T-cell (primary cell): Measurements from ENCODE around the gene SPATS2L. TPM values are rescaled to one million over a fixed set of nuclear protein-coding genes. Genes with fewer than 3 reads are reported as not detected.

Experiments used
- ATAC-seq, 4 experiments: fragments of 200-7000 bp in 3 of 4; fragments of 150-1000 bp in 1 of 4; cut with Tn5 transposase; replicated peaks in 1 of 4; 1 replicate in 3 of 4; 2 replicates in 1 of 4; pipeline ENCODE4 v1.10.0; 2021; ENCODE audit warnings: moderate library complexity in 3 of 4, mild to moderate bottlenecking in 2 of 4, moderate number of reproducible peaks in 1 of 4
- CTCF ChIA-PET, 2 donors: fragments of 300-600 bp; sonication (Branson Sonifier 250); formaldehyde crosslinking; loops; one replicate each; lab custom pipeline; 2022; ENCODE audit warnings: antibody characterized with exemption in 2 of 2; lab: Charles Lee
- POLR2A ChIA-PET, 2 donors: fragments of 300-600 bp; sonication (Branson Sonifier 250); formaldehyde crosslinking; loops; one replicate each; lab custom pipeline; 2022; ENCODE audit warnings: antibody characterized with exemption in 2 of 2; lab: Charles Lee
- DNase-seq, 35 experiments: peaks; one replicate each; pipeline versions ENCODE4 v3.0.0 to v3.0.0-alpha.2; 2013 to 2023
- H3K27ac ChIP-seq: one replicate; pipeline ENCODE4 v1.5.1; 2013; ENCODE audit warnings: low read length
- H3K27me3 ChIP-seq, 2 experiments: replicated peaks in 1 of 2; 1 replicate in 1 of 2; 2 replicates in 1 of 2; pipeline versions ENCODE4 v1.6.1 to v1.7.0; 2013; ENCODE audit warnings: low read length in 1 of 2, mixed read lengths in 1 of 2; ENCODE audit not compliant: control insufficient read depth in 2 of 2, insufficient read depth in 2 of 2; ENCODE audit errors: extremely low read depth in 1 of 2
- H3K36me3 ChIP-seq, 2 donors: 1 replicate in 1 of 2; 2 replicates in 1 of 2; pipeline versions ENCODE4 v1.6.1 to v1.7.0; 2013; ENCODE audit warnings: low read length in 1 of 2; ENCODE audit not compliant: control insufficient read depth in 2 of 2, insufficient read depth in 1 of 2; ENCODE audit errors: extremely low read depth in 1 of 2
- H3K4me1 ChIP-seq, 2 experiments: 1 replicate in 1 of 2; 2 replicates in 1 of 2; pipeline versions ENCODE4 v1.6.1 to v1.7.0; 2013; ENCODE audit warnings: low read length in 2 of 2, mixed read lengths in 1 of 2; ENCODE audit not compliant: insufficient read depth in 2 of 2, control insufficient read depth in 1 of 2; ENCODE audit errors: extremely low read depth in 1 of 2
- H3K4me3 ChIP-seq, 2 donors: 1 replicate in 1 of 2; 2 replicates in 1 of 2; pipeline versions ENCODE4 v1.5.1 to v1.7.0; 2013; ENCODE audit warnings: mild to moderate bottlenecking in 2 of 2, low read length in 1 of 2, moderate library complexity in 1 of 2; ENCODE audit not compliant: control insufficient read depth in 1 of 2; ENCODE audit errors: extremely low read depth in 1 of 2
- H3K9me3 ChIP-seq: 2 replicates; pipeline ENCODE4 v1.7.0; 2013
- H3K27ac Mint-ChIP-seq, 2 donors: one replicate each; pipeline ENCODE4 v1.8.0; 2020 to 2021; ENCODE audit warnings: mild to moderate bottlenecking in 2 of 2, mixed read lengths in 2 of 2
- H3K27me3 Mint-ChIP-seq, 2 donors: one replicate each; pipeline ENCODE4 v1.8.0; 2021 to 2022; ENCODE audit warnings: mixed read lengths in 2 of 2
- H3K36me3 Mint-ChIP-seq: one replicate; pipeline ENCODE4 v1.8.0; 2021; ENCODE audit warnings: mixed read lengths
- H3K4me1 Mint-ChIP-seq, 3 donors: one replicate each; pipeline ENCODE4 v1.8.0; 2020 to 2022; ENCODE audit warnings: mixed read lengths in 3 of 3, mild to moderate bottlenecking in 1 of 3
- H3K4me3 Mint-ChIP-seq, 3 donors: one replicate each; pipeline ENCODE4 v1.8.0; 2020 to 2022; ENCODE audit warnings: mild to moderate bottlenecking in 3 of 3, mixed read lengths in 3 of 3, moderate library complexity in 3 of 3
- H3K9me3 Mint-ChIP-seq, 3 donors: one replicate each; pipeline ENCODE4 v1.8.0; 2020 to 2022; ENCODE audit warnings: mixed read lengths in 3 of 3
- WGBS: methylation state at CpG from one replicate; pipeline ENCODE4 v1.1.5; 2013; ENCODE audit warnings: missing lambda C conversion rate; ENCODE audit not compliant: insufficient coverage; 5-methylcytosine and 5-hydroxymethylcytosine counted together
- total RNA-seq, 35 experiments: library from RNA in 6 of 35; stranded (reverse) in 6 of 35; fragments of 120-200 nt in 1 of 35; gene quantifications; one replicate each; pipeline versions ENCODE4 v1.2.1 to v1.2.4 and lab custom pipeline; 2013 to 2026

The SPATS2L gene
- total RNA-seq, 5 donors from 2014 or later (not counting 1 experiment from before 2014, with no cell fraction given), result 5.4 to 9.3 (median 5.9) TPM

- CTCF ChIA-PET, result no interaction called here
- Histone ChIP-seq H3K27ac (no peak overlapping the region), H3K9me3 (no peaks in the 10 kb centered on the region), H3K4me1 (no peaks in the 10 kb centered on the region), H3K4me3 (no peak overlapping the region), H3K27me3 (no peaks in the 10 kb centered on the region), H3K36me3 (no peaks in the 10 kb centered on the region)
- ATAC-seq (no peak), DNase-seq (no peak)
- Mint-ChIP-seq H3K4me3 (no peak overlapping the region), H3K4me1 (no peaks in the 10 kb centered on the region), H3K36me3 (no peaks in the 10 kb centered on the region), H3K27me3 (no peaks in the 10 kb centered on the region), H3K9me3 (no peaks in the 10 kb centered on the region), H3K27ac (no peak overlapping the region)
- POLR2A ChIA-PET, result interaction anchor here in 1 of 2 donors (0.6 kb wide), 1 partner anchor 43 kb away, joined by 3 read pairs; no protein-coding TSS in a partner anchor
- 95% methylated on average over 7 of the region's 9 CpGs for WGBS
Measured at GRCh38 chr2:200348897-200349563, 42.5 kb downstream of the SPATS2L start.

GRCh38 chr2:200349868-200350267 is 43.4 kb downstream of the SPATS2L start:
- Mint-ChIP-seq H3K9me3 (no peaks in the 10 kb centered on the region), H3K36me3 (no peaks in the 10 kb centered on the region), H3K27me3 (no peaks in the 10 kb centered on the region), H3K4me3 (no peak overlapping the region), H3K27ac (no peak overlapping the region), H3K4me1 (no peaks in the 10 kb centered on the region)
- H3K4me1 ChIP-seq, result no peaks in the 10 kb centered on the region
- DNase-seq (no peak), ATAC-seq (no peak)
- POLR2A ChIA-PET, result interaction anchor here in 1 of 2 donors (0.6 kb wide), 1 partner anchor 277 kb away, joined by 3 read pairs; no protein-coding TSS in a partner anchor
- no peaks in the 10 kb centered on the region for H3K9me3 ChIP-seq
- 82% methylated on average over 2 of the region's 3 CpGs for WGBS
- no peak overlapping the region for H3K4me3 ChIP-seq
- CTCF ChIA-PET, result no interaction called here
- H3K36me3 ChIP-seq, result no peaks in the 10 kb centered on the region
- H3K27me3 ChIP-seq, result no peaks in the 10 kb centered on the region
- no peak overlapping the region for H3K27ac ChIP-seq

GRCh38 chr2:200350850-200351285 is 44.4 kb downstream of the SPATS2L start:
- CTCF ChIA-PET, result no interaction called here
- no peak overlapping the region for H3K4me3 Mint-ChIP-seq
- WGBS, result no CpG with 5 or more reads among the region's 1 CpG
- Histone ChIP-seq H3K4me3 (no peak overlapping the region), H3K4me1 (no peaks in the 10 kb centered on the region), H3K9me3 (no peaks in the 10 kb centered on the region), H3K27me3 (no peaks in the 10 kb centered on the region), H3K36me3 (no peaks in the 10 kb centered on the region), H3K27ac (no peak overlapping the region)
- no peaks in the 10 kb centered on the region for H3K4me1 Mint-ChIP-seq
- POLR2A ChIA-PET, result no interaction called here
- H3K27ac Mint-ChIP-seq, result no peak overlapping the region
- no peaks in the 10 kb centered on the region for H3K36me3 Mint-ChIP-seq
- H3K9me3 Mint-ChIP-seq, result no peaks in the 10 kb centered on the region
- ATAC-seq, result no peak
- DNase-seq, result no peak
- H3K27me3 Mint-ChIP-seq, result no peaks in the 10 kb centered on the region

GRCh38 chr2:200351815-200352214 is 45.3 kb downstream of the SPATS2L start:
- no peaks in the 10 kb centered on the region for H3K36me3 Mint-ChIP-seq
- POLR2A ChIA-PET, result no interaction called here

GRCh38 chr2:200352636-200353035 is 46.1 kb downstream of the SPATS2L start:
- Histone ChIP-seq H3K4me1 (no peaks in the 10 kb centered on the region), H3K9me3 (no peaks in the 10 kb centered on the region), H3K27me3 (no peaks in the 10 kb centered on the region), H3K27ac (no peak overlapping the region), H3K4me3 (no peak overlapping the region), H3K36me3 (no peaks in the 10 kb centered on the region)
- H3K9me3 Mint-ChIP-seq, result no peaks in the 10 kb centered on the region
- H3K4me3 Mint-ChIP-seq, result no peak overlapping the region
- DNase-seq, result no peak
- H3K27ac Mint-ChIP-seq, result no peak overlapping the region
- no peaks in the 10 kb centered on the region for H3K27me3 Mint-ChIP-seq
- ChIA-PET POLR2A (interaction anchor here in 1 of 2 donors (0.6 kb wide), 1 partner anchor 32 kb away, joined by 3 read pairs; no protein-coding TSS in a partner anchor), CTCF (interaction anchor here in 1 of 2 donors (1.5 kb wide), 1 partner anchor 11 kb away, joined by 6 read pairs; no protein-coding TSS in a partner anchor)
- no peaks in the 10 kb centered on the region for H3K36me3 Mint-ChIP-seq
- ATAC-seq, result no peak
- no CpG with 5 or more reads among the region's 1 CpG for WGBS
- no peaks in the 10 kb centered on the region for H3K4me1 Mint-ChIP-seq

More at GRCh38 chr2:200351815-200352214, 45.3 kb downstream of the SPATS2L start:
- DNase-seq (no peak), ATAC-seq (no peak)
- H3K27me3 Mint-ChIP-seq, result no peaks in the 10 kb centered on the region
- Histone ChIP-seq H3K36me3 (no peaks in the 10 kb centered on the region), H3K4me3 (no peak overlapping the region), H3K9me3 (no peaks in the 10 kb centered on the region), H3K27ac (no peak overlapping the region), H3K27me3 (no peaks in the 10 kb centered on the region), H3K4me1 (no peaks in the 10 kb centered on the region)
- H3K4me1 Mint-ChIP-seq, result no peaks in the 10 kb centered on the region
- CTCF ChIA-PET, result no interaction called here
- H3K4me3 Mint-ChIP-seq, result no peak overlapping the region
- H3K27ac Mint-ChIP-seq, result no peak overlapping the region
- no peaks in the 10 kb centered on the region for H3K9me3 Mint-ChIP-seq
- 100% methylated on average over 1 of the region's 2 CpGs for WGBS

GRCh38 chr2:200353120-200353519 is 46.6 kb downstream of the SPATS2L start:
- Mint-ChIP-seq H3K4me1 (no peaks in the 10 kb centered on the region), H3K27ac (no peak overlapping the region), H3K4me3 (no peak overlapping the region), H3K27me3 (no peaks in the 10 kb centered on the region), H3K9me3 (no peaks in the 10 kb centered on the region), H3K36me3 (no peaks in the 10 kb centered on the region)
- no CpG with 5 or more reads among the region's 3 CpGs for WGBS
- no peaks in the 10 kb centered on the region for H3K36me3 ChIP-seq
- H3K27me3 ChIP-seq, result no peaks in the 10 kb centered on the region
- ATAC-seq (no peak), DNase-seq (no peak)
- no peak overlapping the region for H3K4me3 ChIP-seq
- H3K4me1 ChIP-seq, result no peaks in the 10 kb centered on the region
- ChIA-PET POLR2A (interaction anchor here in 1 of 2 donors (0.6 kb wide), 1 partner anchor 54 kb away, joined by 3 read pairs; no protein-coding TSS in a partner anchor), CTCF (interaction anchor here in 1 of 2 donors (1.5 kb wide), 1 partner anchor 11 kb away, joined by 6 read pairs; no protein-coding TSS in a partner anchor)
- no peaks in the 10 kb centered on the region for H3K9me3 ChIP-seq
- H3K27ac ChIP-seq, result no peak overlapping the region
